Osteoblast (primary cell): ENCODE measurements around the gene ALX4. TPM values are rescaled to one million over a fixed set of nuclear protein-coding genes. Genes with fewer than 3 reads are reported as not detected.
A peak's percentile ranks its signal among the peaks of the same experiment; 100 is the strongest.

Experiments used
- DNase-seq: peaks from one replicate; pipeline ENCODE4 v3.0.0; 2011; ENCODE audit warnings: low spot score, mixed read lengths; ENCODE audit not compliant: insufficient read length; ENCODE audit errors: missing footprints
- H2AFZ ChIP-seq: 2 replicates; pipeline ENCODE4 v1.6.0; 2011; ENCODE audit warnings: mild to moderate bottlenecking, low read length
- H3K27ac ChIP-seq: 2 replicates; pipeline ENCODE4 v1.5.1; 2011; ENCODE audit warnings: mild to moderate bottlenecking, low read depth, low read length, moderate library complexity
- H3K27me3 ChIP-seq: 2 replicates; pipeline ENCODE4 v1.6.0; 2012; ENCODE audit warnings: mild to moderate bottlenecking, control low read depth, inconsistent platforms, low read length, moderate library complexity; ENCODE audit not compliant: insufficient read depth
- H3K36me3 ChIP-seq: 2 replicates; pipeline ENCODE4 v1.5.1; 2011; ENCODE audit warnings: mild to moderate bottlenecking, low read length, control low read depth, moderate library complexity; ENCODE audit not compliant: insufficient read depth
- H3K4me1 ChIP-seq: 2 replicates; pipeline ENCODE4 v1.5.1; 2011; ENCODE audit warnings: mild to moderate bottlenecking, low read length, control low read depth, moderate library complexity; ENCODE audit not compliant: insufficient read depth
- H3K4me2 ChIP-seq: 2 replicates; pipeline ENCODE4 v1.6.0; 2011; ENCODE audit warnings: mild to moderate bottlenecking, low read length; ENCODE audit not compliant: insufficient read depth
- H3K4me3 ChIP-seq: fragments of 200-600 bp; sonication (generic); 3 replicates; pipeline ENCODE4 v1.5.1; 2012; ENCODE audit warnings: mild to moderate bottlenecking, low read length, inconsistent platforms; ENCODE audit not compliant: insufficient read depth
- H3K79me2 ChIP-seq: 2 replicates; pipeline ENCODE4 v1.6.0; 2012; ENCODE audit warnings: mild to moderate bottlenecking, low read length, control low read depth, inconsistent platforms; ENCODE audit not compliant: insufficient read depth
- H3K9me3 ChIP-seq: 2 replicates; pipeline ENCODE4 v1.5.1; 2011; ENCODE audit warnings: low read depth, low read length, control low read depth
- H4K20me1 ChIP-seq: 2 replicates; pipeline ENCODE4 v1.6.0; 2012; ENCODE audit warnings: mild to moderate bottlenecking, low read length, control low read depth; ENCODE audit not compliant: insufficient read depth
- total RNA-seq: library from RNA; depleted of rRNA; stranded (reverse); fragments of >200 nt; gene quantifications from 2 replicates; pipeline ENCODE4 v1.2.3, GENCODE V29; 2012
- TF ChIP-seq, protein P1 (sequence below): IDR thresholded peaks from 2 replicates; pipeline ENCODE4 v1.5.1; 2011; ENCODE audit warnings: mild to moderate bottlenecking, low read depth, low read length, moderate library complexity; ENCODE audit errors: extremely low read depth

The ALX4 gene
- total RNA-seq, 1 donor = under 0.01 TPM

DNA sequence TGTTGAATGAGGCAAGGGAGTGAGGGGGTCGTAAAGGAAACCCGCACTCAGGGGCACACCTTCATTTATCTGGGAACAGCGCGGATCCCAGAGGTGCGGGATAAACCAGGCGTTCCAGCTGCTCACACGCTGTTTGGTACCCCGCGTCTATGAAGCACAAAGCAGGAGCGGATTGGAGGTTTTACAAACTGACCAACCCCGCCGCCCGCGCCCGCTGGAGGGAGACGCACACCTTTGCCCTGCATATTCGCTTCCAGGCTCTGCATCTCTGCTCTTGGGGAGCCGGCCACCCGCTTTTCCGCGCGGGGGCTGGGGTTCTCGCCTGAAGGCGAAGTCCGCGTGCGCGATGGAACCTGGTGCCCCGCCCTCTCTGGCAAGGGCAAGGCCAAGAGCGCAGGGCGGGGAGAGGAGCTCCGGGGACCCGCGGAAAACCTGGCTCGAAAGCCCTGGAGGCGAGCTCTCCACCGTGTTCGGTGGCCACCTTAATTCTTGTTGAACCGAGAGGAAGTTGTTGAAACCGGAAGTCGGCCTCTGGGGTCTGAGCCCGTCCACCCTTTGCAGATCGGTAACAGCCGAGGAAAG is 6.8 kb upstream of the ALX4 start:
- Histone ChIP-seq H2AFZ (no peak overlapping the region), H3K4me2 (peak overlapping the region; percentile 65), H3K9me3 (no peaks in the 10 kb centered on the region), H3K79me2 (no peaks in the 10 kb centered on the region), H3K4me1 (peaks cover 7% of the 10 kb centered on the region), H3K36me3 (no peaks in the 10 kb centered on the region), H3K27me3 (peaks cover 94% of the 10 kb centered on the region), H3K4me3 (peak overlapping the region; percentile 48), H3K27ac (no peak overlapping the region), H4K20me1 (no peaks in the 10 kb centered on the region)
- TF ChIP-seq, protein P1, sequence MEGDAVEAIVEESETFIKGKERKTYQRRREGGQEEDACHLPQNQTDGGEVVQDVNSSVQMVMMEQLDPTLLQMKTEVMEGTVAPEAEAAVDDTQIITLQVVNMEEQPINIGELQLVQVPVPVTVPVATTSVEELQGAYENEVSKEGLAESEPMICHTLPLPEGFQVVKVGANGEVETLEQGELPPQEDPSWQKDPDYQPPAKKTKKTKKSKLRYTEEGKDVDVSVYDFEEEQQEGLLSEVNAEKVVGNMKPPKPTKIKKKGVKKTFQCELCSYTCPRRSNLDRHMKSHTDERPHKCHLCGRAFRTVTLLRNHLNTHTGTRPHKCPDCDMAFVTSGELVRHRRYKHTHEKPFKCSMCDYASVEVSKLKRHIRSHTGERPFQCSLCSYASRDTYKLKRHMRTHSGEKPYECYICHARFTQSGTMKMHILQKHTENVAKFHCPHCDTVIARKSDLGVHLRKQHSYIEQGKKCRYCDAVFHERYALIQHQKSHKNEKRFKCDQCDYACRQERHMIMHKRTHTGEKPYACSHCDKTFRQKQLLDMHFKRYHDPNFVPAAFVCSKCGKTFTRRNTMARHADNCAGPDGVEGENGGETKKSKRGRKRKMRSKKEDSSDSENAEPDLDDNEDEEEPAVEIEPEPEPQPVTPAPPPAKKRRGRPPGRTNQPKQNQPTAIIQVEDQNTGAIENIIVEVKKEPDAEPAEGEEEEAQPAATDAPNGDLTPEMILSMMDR = no peak
- DNase-seq = no peak

DNA sequence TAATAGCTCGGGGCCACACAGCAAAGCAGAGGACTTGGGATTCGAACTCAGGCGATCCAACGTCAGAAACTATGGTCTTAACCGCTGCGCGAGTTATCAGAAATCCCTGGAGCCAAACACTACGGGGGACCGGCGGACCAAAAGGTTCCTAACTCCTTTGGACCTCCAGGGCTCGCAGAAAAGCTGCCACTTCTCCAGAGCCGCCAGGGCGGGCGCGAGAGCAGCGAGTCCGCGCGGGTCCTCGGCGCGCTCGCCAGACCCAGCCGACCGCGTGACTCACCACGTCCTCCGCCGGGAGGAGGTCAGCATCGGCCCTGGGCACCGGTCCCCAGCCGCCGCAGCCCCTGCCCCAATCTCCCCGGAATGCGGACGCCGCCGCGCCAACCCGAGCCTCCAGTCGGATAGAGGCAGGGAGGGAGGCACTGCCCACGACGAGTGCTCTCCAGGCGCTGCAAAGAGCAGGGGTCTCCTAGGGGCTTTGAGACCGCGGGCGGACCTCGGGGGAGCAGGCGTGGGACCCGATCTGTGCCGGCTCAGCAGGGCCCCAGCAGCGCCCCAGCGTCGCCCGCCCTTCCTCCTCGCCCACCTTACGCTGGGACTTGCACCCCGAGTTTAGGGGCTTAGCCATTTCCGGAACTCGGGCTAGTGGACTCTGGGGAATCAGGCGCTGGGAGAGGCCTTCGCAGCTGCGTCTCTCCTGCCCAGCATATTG is 6.2 kb upstream of the ALX4 start:
- no peaks in the 10 kb centered on the region for H3K9me3 ChIP-seq
- no peaks in the 10 kb centered on the region for H3K36me3 ChIP-seq
- H3K4me3 ChIP-seq = peak overlapping the region; percentile 48
- DNase-seq = peak; percentile 95
- no peak overlapping the region for H2AFZ ChIP-seq
- H3K79me2 ChIP-seq = no peaks in the 10 kb centered on the region
- no peak overlapping the region for H3K27ac ChIP-seq
- peak overlapping the region; percentile 65 for H3K4me2 ChIP-seq
- TF ChIP-seq, protein P1 = no peak
- H3K27me3 ChIP-seq = peaks cover 94% of the 10 kb centered on the region
- peaks cover 7% of the 10 kb centered on the region for H3K4me1 ChIP-seq
- H4K20me1 ChIP-seq = no peaks in the 10 kb centered on the region

DNA sequence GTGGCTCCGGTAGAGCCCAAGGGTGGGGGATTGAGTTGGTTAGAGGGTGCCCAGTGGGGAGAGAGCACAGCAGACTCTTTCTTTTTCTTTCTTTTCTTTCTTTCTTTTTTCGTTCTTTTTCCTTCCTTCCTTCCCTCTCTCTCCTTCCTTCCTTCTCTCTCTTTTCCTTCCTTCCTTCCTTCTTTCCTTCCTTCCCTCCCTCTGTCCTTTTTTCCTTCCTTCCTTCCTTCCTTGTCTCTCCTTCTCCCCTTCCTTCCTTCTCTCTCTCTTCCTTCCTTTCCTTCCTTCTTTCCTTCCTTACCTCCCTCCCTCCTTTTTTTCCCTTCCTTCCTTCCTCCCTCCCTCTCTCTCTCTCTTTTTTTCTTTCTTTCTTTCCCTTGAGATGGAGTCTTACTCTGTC is 4.8 kb upstream of the ALX4 start:
- no peak overlapping the region for H3K27ac ChIP-seq
- H2AFZ ChIP-seq = no peak overlapping the region
- TF ChIP-seq, protein P1 = no peak
- H4K20me1 ChIP-seq = no peaks in the 10 kb centered on the region
- H3K4me1 ChIP-seq = peaks cover 7% of the 10 kb centered on the region
- H3K79me2 ChIP-seq = no peaks in the 10 kb centered on the region
- no peak overlapping the region for H3K4me3 ChIP-seq
- peaks cover 94% of the 10 kb centered on the region for H3K27me3 ChIP-seq
- H3K4me2 ChIP-seq = no peak overlapping the region
- H3K36me3 ChIP-seq = no peaks in the 10 kb centered on the region
- DNase-seq = no peak
- no peaks in the 10 kb centered on the region for H3K9me3 ChIP-seq

DNA sequence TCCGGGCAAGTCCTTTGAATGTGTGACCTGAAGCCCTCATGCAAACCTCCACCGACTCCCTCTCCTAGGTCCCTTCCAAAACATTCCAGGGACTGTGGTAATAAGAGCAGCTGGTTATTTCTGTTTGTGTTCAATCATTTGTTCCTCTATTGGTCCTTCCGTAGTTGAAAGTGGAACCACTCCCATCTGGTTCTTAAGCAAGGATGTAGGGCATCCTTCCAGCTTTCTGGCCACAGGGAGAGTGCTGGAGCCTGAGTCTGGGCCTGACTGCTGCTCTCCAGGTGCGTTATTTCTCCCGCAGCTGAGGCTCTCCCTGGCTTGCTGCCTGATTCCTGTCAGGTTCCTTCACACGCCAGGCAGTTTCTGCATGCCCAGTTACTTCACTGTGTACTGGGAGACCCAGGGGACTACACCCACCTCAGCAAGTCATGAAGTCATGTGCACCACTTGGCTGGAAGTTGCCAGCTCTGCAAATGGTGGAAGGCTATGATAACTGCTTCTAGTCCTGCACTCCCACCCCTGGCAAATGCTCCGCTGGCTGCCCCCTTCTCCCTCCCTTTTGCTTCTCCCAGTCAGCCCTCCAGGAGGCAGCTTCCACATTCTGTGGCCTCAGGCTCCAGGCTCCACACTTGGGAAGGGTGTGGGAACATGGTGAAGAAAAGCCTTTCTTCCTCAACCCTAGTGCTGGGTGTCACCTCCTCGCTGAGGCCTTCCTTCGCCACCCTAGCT is 4.0 kb upstream of the ALX4 start:
- no peaks in the 10 kb centered on the region for H3K79me2 ChIP-seq
- H4K20me1 ChIP-seq = no peaks in the 10 kb centered on the region
- H3K9me3 ChIP-seq = no peaks in the 10 kb centered on the region
- H3K4me1 ChIP-seq = peaks cover 11% of the 10 kb centered on the region
- H3K4me3 ChIP-seq = no peak overlapping the region
- no peak overlapping the region for H3K27ac ChIP-seq
- peaks cover 91% of the 10 kb centered on the region for H3K27me3 ChIP-seq
- no peak overlapping the region for H2AFZ ChIP-seq
- no peaks in the 10 kb centered on the region for H3K36me3 ChIP-seq
- H3K4me2 ChIP-seq = no peak overlapping the region
- TF ChIP-seq, protein P1 = no peak
- DNase-seq = peak; percentile 73
